IMR-90 (cell line): ENCODE measurements around the gene APOL3. TPM values are rescaled to one million over a fixed set of nuclear protein-coding genes. Genes with fewer than 3 reads are reported as not detected.
A peak's percentile ranks its signal among the peaks of the same experiment; 100 is the strongest.

Experiments
- ATAC-seq: fragments of 200-7000 bp; cut with Tn5 transposase; 2 replicates; pipeline ENCODE4 v1.9.1; 2020; ENCODE audit warnings: low read depth, mild to moderate bottlenecking, moderate library complexity
- Bru-seq: library from RNA; stranded (reverse); fragments of 400-500 nt; gene quantifications from one replicate; lab custom pipeline; 2021; lab: Mats Ljungman, UMichigan
- BruChase-seq, 2 experiments: library from RNA; stranded (reverse); fragments of 400-500 nt; gene quantifications; one replicate each; lab custom pipeline; 2021; lab: Mats Ljungman, UMichigan
- BruUV-seq: library from RNA; stranded (reverse); fragments of 400-500 nt; replicated peaks from 2 replicates; lab custom pipeline; 2021; lab: Mats Ljungman, UMichigan
- CTCF ChIA-PET: fragments of 300-600 bp; formaldehyde crosslinking; extraction: SDS; loops from one replicate; lab custom pipeline; 2021; ENCODE audit warnings: antibody characterized with exemption; lab: Yijun Ruan, JAX
- POLR2A ChIA-PET: fragments of 300-600 bp; sonication (Branson Sonifier 250); formaldehyde crosslinking; loops from one replicate; lab custom pipeline; 2022; ENCODE audit warnings: antibody characterized with exemption; ENCODE audit not compliant: unreplicated experiment; lab: Charles Lee
- DNase-seq: peaks from one replicate; pipeline ENCODE4 v3.0.0; 2013
- H2AFZ ChIP-seq: replicated peaks from 2 replicates; pipeline ENCODE3; 2013; ENCODE audit warnings: low read length, mild to moderate bottlenecking; ENCODE audit not compliant: poor library complexity
- H2AK5ac ChIP-seq: 2 replicates; pipeline ENCODE4 v1.6.1; 2013; ENCODE audit warnings: low read depth, low read length, inconsistent platforms
- H2AK9ac ChIP-seq: replicated peaks from 2 replicates; pipeline ENCODE3; 2013; ENCODE audit warnings: mild to moderate bottlenecking, low read depth, low read length, moderate library complexity; ENCODE audit not compliant: poor library complexity
- H2BK120ac ChIP-seq: 2 replicates; pipeline ENCODE4 v1.6.1; 2013; ENCODE audit warnings: low read depth, low read length, inconsistent platforms
- H2BK15ac ChIP-seq: 3 replicates; pipeline ENCODE4 v1.6.1; 2013; ENCODE audit warnings: low read depth, low read length, inconsistent platforms
- H2BK20ac ChIP-seq: 2 replicates; pipeline ENCODE4 v1.6.1; 2013; ENCODE audit warnings: low read depth, mild to moderate bottlenecking, inconsistent platforms, low read length, moderate library complexity
- H2BK5ac ChIP-seq: 2 replicates; pipeline ENCODE4 v1.6.1; 2013; ENCODE audit warnings: mild to moderate bottlenecking, low read depth, low read length, inconsistent platforms; ENCODE audit not compliant: poor library complexity, severe bottlenecking
- H3K14ac ChIP-seq: replicated peaks from 2 replicates; pipeline ENCODE4 v1.6.1; 2013; ENCODE audit warnings: low read depth, low read length, inconsistent platforms
- H3K18ac ChIP-seq: 2 replicates; pipeline ENCODE4 v1.6.1; 2013; ENCODE audit warnings: low read depth, low read length, control low read depth
- H3K23ac ChIP-seq: 2 replicates; pipeline ENCODE4 v1.6.1; 2013; ENCODE audit warnings: low read depth, low read length, inconsistent platforms
- H3K27ac ChIP-seq: 2 replicates; pipeline ENCODE4 v1.5.1; 2013; ENCODE audit warnings: mild to moderate bottlenecking, control low read depth, low read length; ENCODE audit not compliant: insufficient read depth
- H3K27me3 ChIP-seq: 2 replicates; pipeline ENCODE4 v1.6.1; 2013; ENCODE audit warnings: low read length; ENCODE audit not compliant: control insufficient read depth, insufficient read depth
- H3K36me3 ChIP-seq: 2 replicates; pipeline ENCODE4 v1.6.1; 2013; ENCODE audit warnings: low read length, mixed read lengths; ENCODE audit not compliant: control insufficient read depth, insufficient read depth
- H3K4ac ChIP-seq: 2 replicates; pipeline ENCODE4 v1.6.1; 2013; ENCODE audit warnings: low read depth, low read length, inconsistent platforms
- H3K4me1 ChIP-seq: 2 replicates; pipeline ENCODE4 v1.6.1; 2013; ENCODE audit warnings: low read length, mixed read lengths; ENCODE audit not compliant: control insufficient read depth, insufficient read depth
- H3K4me2 ChIP-seq: 2 replicates; pipeline ENCODE4 v1.6.1; 2013; ENCODE audit warnings: low read depth, mild to moderate bottlenecking, control low read depth, low read length, moderate library complexity
- H3K4me3 ChIP-seq: 2 replicates; pipeline ENCODE4 v1.5.1; 2013; ENCODE audit warnings: low read depth, mild to moderate bottlenecking, control low read depth, low read length, moderate library complexity; ENCODE audit not compliant: insufficient read depth
- H3K56ac ChIP-seq: 2 replicates; pipeline ENCODE4 v1.6.1; 2013; ENCODE audit warnings: low read length, inconsistent platforms; ENCODE audit not compliant: insufficient read depth; ENCODE audit errors: extremely low read depth
- H3K79me1 ChIP-seq, 2 experiments: 2 replicates each; pipeline ENCODE4 v1.6.1; 2013; ENCODE audit warnings: low read length in 2 of 2, inconsistent platforms in 1 of 2, low read depth in 1 of 2
- H3K9ac ChIP-seq: 2 replicates; pipeline ENCODE4 v1.6.1; 2013; ENCODE audit warnings: low read depth, low read length, control low read depth
- H3K9me1 ChIP-seq: 2 replicates; pipeline ENCODE4 v1.6.1; 2013; ENCODE audit warnings: low read length, inconsistent platforms; ENCODE audit not compliant: insufficient read depth
- H3K9me3 ChIP-seq: 2 replicates; pipeline ENCODE4 v1.6.1; 2013; ENCODE audit warnings: low read length; ENCODE audit not compliant: control insufficient read depth, insufficient read depth
- H4K20me1 ChIP-seq: 2 replicates; pipeline ENCODE4 v1.6.1; 2013; ENCODE audit warnings: low read length, inconsistent platforms; ENCODE audit not compliant: insufficient read depth
- H4K5ac ChIP-seq: 2 replicates; pipeline ENCODE4 v1.6.1; 2013; ENCODE audit warnings: mild to moderate bottlenecking, low read depth, low read length, control low read depth
- H4K8ac ChIP-seq, 2 experiments: 2 replicates each; pipeline ENCODE4 v1.6.1; 2013; ENCODE audit warnings: low read depth in 2 of 2, low read length in 2 of 2, control low read depth in 1 of 2, inconsistent platforms in 1 of 2
- H4K91ac ChIP-seq: 2 replicates; pipeline ENCODE4 v1.6.1; 2013; ENCODE audit warnings: low read depth, low read length, inconsistent platforms; ENCODE audit not compliant: insufficient read depth
- CHD1 ChIP-seq: IDR thresholded peaks from 2 replicates; pipeline ENCODE4 v1.6.1; 2012; ENCODE audit warnings: low read depth, low read length, improper control_type of control experiment
- ELK1 ChIP-seq: fragments of 150-350 bp; IDR thresholded peaks from 2 replicates; pipeline ENCODE4 v1.6.1; 2016; ENCODE audit warnings: low read depth, mild to moderate bottlenecking, low read length, moderate library complexity, borderline replicate concordance
- FOS ChIP-seq: fragments of 150-350 bp; IDR thresholded peaks from 2 replicates; pipeline ENCODE4 v1.6.1; 2016; ENCODE audit warnings: low read depth, low read length
- MXI1 ChIP-seq: IDR thresholded peaks from 2 replicates; pipeline ENCODE4 v1.6.1; 2012; ENCODE audit warnings: low read depth, mild to moderate bottlenecking, low read length, moderate library complexity, borderline replicate concordance
- RFX5 ChIP-seq: IDR thresholded peaks from 2 replicates; pipeline ENCODE4 v1.8.0; 2012; ENCODE audit warnings: low read depth, mild to moderate bottlenecking, low read length, moderate library complexity
- USF2 ChIP-seq: fragments of 150-350 bp; IDR thresholded peaks from 2 replicates; pipeline ENCODE4 v1.6.1; 2017; ENCODE audit warnings: mild to moderate bottlenecking, antibody characterized with exemption, low read length, low read depth
- WGBS, 2 experiments: methylation state at CpG; one replicate each; pipeline versions ENCODE4 v1.1.5 to v1.1.7; 2013; ENCODE audit warnings: missing lambda C conversion rate in 2 of 2; ENCODE audit not compliant: insufficient read length in 1 of 2; ENCODE audit errors: extremely low coverage in 2 of 2; 5-methylcytosine and 5-hydroxymethylcytosine counted together
- dilution Hi-C: fragments of 300-500 bp; cut with HindIII; formaldehyde crosslinking; loops from one replicate; pipeline ENCODE4 v1.14.3; 2018; ENCODE audit warnings: low sequenced_read_pairs; ENCODE audit not compliant: unreplicated experiment
- in situ Hi-C: fragments of 300-500 bp; cut with MboI; formaldehyde crosslinking; loops from 3 replicates; pipeline ENCODE4 v1.14.3; 2019; ENCODE audit warnings: low sequenced_read_pairs, inconsistent platforms, mixed read lengths
- intact Hi-C: fragments of 100-400 bp; cut with micrococcal nuclease; formaldehyde crosslinking; loops from 2 replicates; pipeline ENCODE4 v1.10.0; 2022
- long read RNA-seq: library from polyadenylated mRNA; unstranded; transcript quantifications from one replicate; pipeline ENCODE4 v2.0.0, GENCODE V29; 2021; ENCODE audit not compliant: unreplicated experiment
- polyA plus RNA-seq, 3 experiments: library from polyadenylated mRNA; depleted of rRNA; stranded (reverse); fragments of >200 nt; gene quantifications; 2 replicates each; pipeline ENCODE4 v1.2.3, GENCODE V29; 2012; ENCODE audit warnings: low replicate concordance in 1 of 3
- total RNA-seq: library from RNA; depleted of rRNA; stranded (reverse); fragments of >200 nt; gene quantifications from 2 replicates; pipeline ENCODE4 v1.2.3, GENCODE V29; 2012; rRNA removed
- TF ChIP-seq, protein P1 (sequence below): conservative IDR thresholded peaks from 2 replicates; pipeline ENCODE4 v1.5.1; 2012; ENCODE audit warnings: mild to moderate bottlenecking, low read depth, low read length, improper control_type of control experiment

The APOL3 gene, protein sequence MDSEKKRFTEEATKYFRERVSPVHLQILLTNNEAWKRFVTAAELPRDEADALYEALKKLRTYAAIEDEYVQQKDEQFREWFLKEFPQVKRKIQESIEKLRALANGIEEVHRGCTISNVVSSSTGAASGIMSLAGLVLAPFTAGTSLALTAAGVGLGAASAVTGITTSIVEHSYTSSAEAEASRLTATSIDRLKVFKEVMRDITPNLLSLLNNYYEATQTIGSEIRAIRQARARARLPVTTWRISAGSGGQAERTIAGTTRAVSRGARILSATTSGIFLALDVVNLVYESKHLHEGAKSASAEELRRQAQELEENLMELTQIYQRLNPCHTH
- total RNA-seq (1.7 and 2.3 TPM in 2 replicates), polyA plus RNA-seq (2012; rRNA removed) (0.72 and 1.4 TPM in 2 replicates), Bru-seq, nascent RNA (percentile 40 among the genes with signal in this experiment), BruChase-seq, experiment 1, labeled RNA remaining after a 6-hour chase (percentile 41 among the genes with signal in this experiment), BruChase-seq, experiment 2, labeled RNA remaining after a 2-hour chase (percentile 39 among the genes with signal in this experiment)
- polyA plus RNA-seq (2012; cell fraction: cytosol; rRNA removed): 0.84 and 1.4 TPM in 2 replicates
- polyA plus RNA-seq (2012; cell fraction: nucleus; rRNA removed; ENCODE audit: low replicate concordance): 1.4 and 2.2 TPM in 2 replicates
- long read RNA-seq, partial matches to known transcripts: 2 of 3 reads
- long read RNA-seq, other reads (novel, unspliced or antisense): 0 of 3 reads

GRCh38 chr22:36160499-36160942, at the start of gene APOL3:
Gene APOL3 (minus strand): TSS chr22:36160755. CDS start chr22:36149055, 11,700 bp downstream.
- ATAC-seq (0 out of 2 replicates have a peak, but pooled peaks have one; percentile 7), DNase-seq (peak; percentile 47)
- BruUV-seq: no TSS peak
- Histone ChIP-seq H3K4me2 (peak within 1 kb of the TSS; percentile 58), H2BK20ac (no peak within 1 kb of the TSS), H3K9ac (no peak within 1 kb of the TSS), H4K20me1 (no peaks in the 10 kb centered on the region), H3K79me1 (peaks cover 0 to 7% of the 10 kb centered on the region in 2 experiments; a peak in 1 of 4 replicates), H2AK5ac (no peak within 1 kb of the TSS; the same call in 1 of the 2 replicates), H3K36me3 (no peaks in the 10 kb centered on the region), H3K4me3 (no peak within 1 kb of the TSS), H3K4me1 (peaks cover 11% of the 10 kb centered on the region; the same call in 1 of the 2 replicates), H3K4ac (peak within 1 kb of the TSS; percentile 25; the same call in 1 of the 2 replicates), H3K9me1 (peaks cover 10% of the 10 kb centered on the region; the same call in 1 of the 2 replicates), H3K23ac (0 out of 2 replicates have a peak within 1 kb of the TSS, but pooled peaks have one; percentile 31), H3K9me3 (no peaks in the 10 kb centered on the region), H3K27me3 (peaks cover 21% of the 10 kb centered on the region), H2BK120ac (peak within 1 kb of the TSS; percentile 3; the same call in 1 of the 2 replicates), H2BK5ac (no peak within 1 kb of the TSS), H3K27ac (no peak within 1 kb of the TSS), H3K56ac (no peak within 1 kb of the TSS), H4K91ac (no peak within 1 kb of the TSS; the same call in 1 of the 2 replicates), H4K8ac (peak within 1 kb of the TSS in 1 of 2 experiments; percentile 40; a peak in 1 of 4 replicates), H4K5ac (peak within 1 kb of the TSS; percentile 65; the same call in 1 of the 2 replicates), H3K14ac (no peak within 1 kb of the TSS), H2AK9ac (peak within 1 kb of the TSS; percentile 39), H2BK15ac (no peak within 1 kb of the TSS), H2AFZ (peak within 1 kb of the TSS; percentile 80), H3K18ac (no peak within 1 kb of the TSS)
- POLR2A ChIA-PET: no interaction called here
- in situ Hi-C loops (no loop called here), dilution Hi-C loops (no loop called here), intact Hi-C loops (no loop called here)
- CTCF ChIA-PET: interaction anchor here (1.7 kb wide), 1 partner anchor 20 kb away, joined by 7 read pairs; no protein-coding TSS in a partner anchor
- TF ChIP-seq USF2 (no peak), CHD1 (no peak), MXI1 (no peak), ELK1 (no peak), FOS (no peak), RFX5 (no peak)
- TF ChIP-seq, protein P1, sequence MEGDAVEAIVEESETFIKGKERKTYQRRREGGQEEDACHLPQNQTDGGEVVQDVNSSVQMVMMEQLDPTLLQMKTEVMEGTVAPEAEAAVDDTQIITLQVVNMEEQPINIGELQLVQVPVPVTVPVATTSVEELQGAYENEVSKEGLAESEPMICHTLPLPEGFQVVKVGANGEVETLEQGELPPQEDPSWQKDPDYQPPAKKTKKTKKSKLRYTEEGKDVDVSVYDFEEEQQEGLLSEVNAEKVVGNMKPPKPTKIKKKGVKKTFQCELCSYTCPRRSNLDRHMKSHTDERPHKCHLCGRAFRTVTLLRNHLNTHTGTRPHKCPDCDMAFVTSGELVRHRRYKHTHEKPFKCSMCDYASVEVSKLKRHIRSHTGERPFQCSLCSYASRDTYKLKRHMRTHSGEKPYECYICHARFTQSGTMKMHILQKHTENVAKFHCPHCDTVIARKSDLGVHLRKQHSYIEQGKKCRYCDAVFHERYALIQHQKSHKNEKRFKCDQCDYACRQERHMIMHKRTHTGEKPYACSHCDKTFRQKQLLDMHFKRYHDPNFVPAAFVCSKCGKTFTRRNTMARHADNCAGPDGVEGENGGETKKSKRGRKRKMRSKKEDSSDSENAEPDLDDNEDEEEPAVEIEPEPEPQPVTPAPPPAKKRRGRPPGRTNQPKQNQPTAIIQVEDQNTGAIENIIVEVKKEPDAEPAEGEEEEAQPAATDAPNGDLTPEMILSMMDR: no peak
- 75% methylated on average over 1 of the region's 3 CpGs; no CpG with 5 or more reads in 1 of the 2 experiments for WGBS, 2 experiments
